Retinal pigment epithelial cell (primary cell): ENCODE results near the gene BAHCC1.

Experiments
- DNase-seq: peaks from one replicate; pipeline ENCODE4 v3.0.0-alpha.2; 2010; ENCODE audit warnings: low read depth
- H3K4me3 ChIP-seq: 2 replicates; pipeline ENCODE4 v1.5.1; 2011; ENCODE audit warnings: mild to moderate bottlenecking, low read length, control low read depth, moderate library complexity
- CTCF ChIP-seq: conservative IDR thresholded peaks from 2 replicates; pipeline ENCODE4 v1.5.1; 2011; ENCODE audit warnings: low read depth, low read length, control low read depth, inconsistent platforms

Gene BAHCC1

GRCh38 chr17:81394921-81395599, at the start of gene BAHCC1:
TSS of gene BAHCC1 (plus strand) at chr17:81395457. CDS start at chr17:81399740, 4,283 bp downstream.
- peak within 1 kb of the TSS; percentile 71 for H3K4me3 ChIP-seq
- no peak for TF ChIP-seq CTCF

GRCh38 chr17:81346090-81346907, 49.0 kb upstream of the BAHCC1 start:
- no peak for TF ChIP-seq CTCF
- DNase-seq, result peak; percentile 85
- peak overlapping the region; percentile 68 for H3K4me3 ChIP-seq

More at GRCh38 chr17:81394921-81395599, at the start of gene BAHCC1:
- DNase-seq, result peak; percentile 99

DNA sequence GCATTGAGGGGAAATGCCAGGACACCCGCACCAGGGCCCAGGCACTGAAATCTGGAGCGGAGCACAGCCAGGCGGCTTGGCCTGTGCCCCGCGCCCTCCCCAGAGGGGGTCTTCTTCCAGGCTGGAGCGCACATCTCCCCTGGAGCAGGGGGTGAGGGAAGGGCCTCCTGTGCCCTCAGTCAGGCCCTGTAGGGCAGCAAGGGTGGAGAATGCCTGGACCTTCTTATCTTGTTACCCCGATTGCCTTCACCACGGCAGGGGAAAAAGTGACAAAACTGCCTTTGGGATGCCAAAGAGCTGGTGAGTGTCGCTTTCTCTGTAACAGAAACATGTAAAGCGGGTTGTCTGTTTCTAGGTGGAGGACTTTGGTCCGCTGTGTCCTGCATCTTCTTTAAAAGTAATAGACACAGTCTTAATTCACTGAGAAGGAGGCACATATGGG, 48.3 kb upstream of the BAHCC1 start:
- no peak for TF ChIP-seq CTCF
- DNase-seq, result no peak
- peak overlapping the region; percentile 68 for H3K4me3 ChIP-seq

GRCh38 chr17:81347437-81347836, 47.8 kb upstream of the BAHCC1 start:
- DNase-seq, result no peak
- TF ChIP-seq CTCF, result no peak
- no peak overlapping the region for H3K4me3 ChIP-seq

- no peak for TF ChIP-seq CTCF
- H3K4me3 ChIP-seq, result no peak overlapping the region
- no peak for DNase-seq
Observed at GRCh38 chr17:81348097-81349055, 46.9 kb upstream of the BAHCC1 start.

DNA sequence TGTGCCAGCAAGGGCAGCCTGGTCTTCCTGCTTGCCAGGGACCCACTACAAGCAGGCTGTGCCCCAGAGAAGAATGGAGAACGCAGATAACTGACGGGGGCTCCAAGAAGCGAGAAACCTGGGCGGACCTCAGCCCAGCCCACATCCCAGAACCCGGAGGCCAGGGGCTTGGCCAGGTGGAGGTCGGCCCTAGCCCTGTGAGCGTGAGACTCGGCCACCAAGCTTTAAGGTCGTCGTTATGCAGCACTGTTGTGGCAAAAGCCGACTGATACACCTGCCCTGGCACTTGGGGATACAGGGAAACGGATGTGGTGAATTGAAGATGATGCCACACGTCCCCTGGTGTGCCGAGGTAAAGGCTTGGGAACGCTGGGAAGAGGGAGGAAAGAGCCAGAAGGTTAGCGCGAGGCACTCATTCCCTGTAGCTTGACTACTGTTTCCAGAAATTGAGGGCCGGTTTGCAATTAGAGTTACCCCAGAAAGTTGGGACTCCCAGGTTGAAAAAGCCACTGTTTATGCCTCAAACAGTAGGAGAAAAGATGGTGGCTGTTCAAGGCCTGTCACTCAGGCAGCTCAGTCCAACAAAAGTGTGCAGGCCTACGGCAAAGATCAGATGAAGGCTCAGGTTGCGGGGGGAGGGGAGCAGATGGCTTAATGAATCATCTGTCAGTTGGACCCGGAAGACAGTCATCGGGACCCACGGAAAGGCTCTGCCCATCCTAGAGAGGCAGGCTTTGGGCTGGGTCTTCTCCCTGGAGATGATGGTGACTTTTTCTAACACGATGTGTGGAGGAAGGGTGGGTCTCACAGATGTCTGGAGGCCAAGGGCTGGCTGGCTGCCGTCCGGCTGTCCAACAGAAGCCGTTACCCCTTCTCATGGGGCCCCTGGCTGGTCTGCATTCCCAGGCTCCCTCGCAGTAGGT, 45.6 kb upstream of the BAHCC1 start:
- DNase-seq, result no peak
- no peak overlapping the region for H3K4me3 ChIP-seq
- no peak for TF ChIP-seq CTCF
